HAP-1 (cell line): ENCODE data around the gene NRROS.

Experiments used
- DNase-seq, 2 experiments: peaks; one replicate each; pipeline ENCODE4 v3.0.0-alpha.2; 2016 to 2020; ENCODE audit warnings: low spot score in 2 of 2
- H3K27me3 ChIP-seq: fragments of 250-450 bp; sonication (Bioruptor Pico); 2 replicates; pipeline ENCODE4 v1.5.1; 2020; ENCODE audit warnings: low read depth, mild to moderate bottlenecking, moderate library complexity
- H3K36me3 ChIP-seq: fragments of 250-450 bp; sonication (Bioruptor Pico); replicated peaks from 2 replicates; pipeline ENCODE4 v1.5.1; 2020; ENCODE audit warnings: mild to moderate bottlenecking
- H3K4me1 ChIP-seq: fragments of 250-450 bp; sonication (Bioruptor Pico); 2 replicates; pipeline ENCODE4 v1.5.1; 2020; ENCODE audit warnings: mild to moderate bottlenecking
- H3K4me3 ChIP-seq: fragments of 250-450 bp; sonication (Bioruptor Pico); 2 replicates; pipeline ENCODE4 v1.5.1; 2020; ENCODE audit warnings: mild to moderate bottlenecking, moderate library complexity
- H3K9me3 ChIP-seq: fragments of 250-450 bp; sonication (Bioruptor Pico); 2 replicates; pipeline ENCODE4 v1.5.1; 2020; ENCODE audit warnings: mild to moderate bottlenecking, moderate library complexity
- in situ Hi-C: fragments of 300-500 bp; cut with MboI; formaldehyde crosslinking; loops from 3 replicates; pipeline ENCODE4 v1.14.3; 2020; ENCODE audit warnings: low sequenced_read_pairs, inconsistent platforms, mixed read lengths

The NRROS gene

DNA sequence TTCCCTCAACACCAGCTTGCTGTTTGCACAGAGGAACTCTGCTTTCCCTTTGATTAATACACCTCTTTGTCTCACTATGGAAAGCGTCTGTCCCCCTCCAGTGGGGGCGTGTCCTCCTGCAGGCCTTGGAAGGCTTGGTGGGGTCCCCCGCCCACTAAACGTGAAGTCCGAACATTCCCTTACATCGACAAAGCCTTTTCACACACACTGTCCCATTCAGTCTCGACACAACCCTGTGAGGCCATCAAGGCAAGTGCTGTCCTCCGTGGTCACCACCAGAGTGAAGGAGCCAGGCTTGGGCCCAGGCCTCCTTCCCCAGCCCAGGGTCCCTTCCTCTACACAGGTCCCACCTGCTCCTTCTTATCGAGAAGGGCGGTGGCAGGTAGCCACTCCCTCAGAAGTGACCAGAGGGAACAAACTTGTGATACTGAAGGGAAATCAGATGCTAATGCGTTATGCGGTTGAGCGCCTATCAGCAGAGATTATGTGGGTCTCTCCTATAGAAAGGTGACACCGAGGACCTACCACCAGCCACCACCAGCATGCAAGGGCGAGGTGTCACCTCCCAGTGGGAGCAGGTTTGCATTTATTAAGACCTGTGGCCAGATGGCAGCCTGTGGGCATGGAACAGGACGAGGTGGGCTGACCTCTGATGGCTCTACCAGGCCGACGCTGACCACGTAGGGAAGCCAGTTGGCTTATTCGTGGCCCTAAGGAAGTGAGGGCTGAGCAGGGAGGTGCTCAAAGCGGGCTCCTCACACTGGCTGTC, 6.6 kb downstream of the NRROS start:
- in situ Hi-C loops, result no loop called here
- Histone ChIP-seq H3K36me3 (no peaks in the 10 kb centered on the region), H3K9me3 (no peaks in the 10 kb centered on the region), H3K27me3 (no peaks in the 10 kb centered on the region), H3K4me3 (no peak overlapping the region), H3K4me1 (peaks cover 3% of the 10 kb centered on the region)
- DNase-seq, result no peak

DNA sequence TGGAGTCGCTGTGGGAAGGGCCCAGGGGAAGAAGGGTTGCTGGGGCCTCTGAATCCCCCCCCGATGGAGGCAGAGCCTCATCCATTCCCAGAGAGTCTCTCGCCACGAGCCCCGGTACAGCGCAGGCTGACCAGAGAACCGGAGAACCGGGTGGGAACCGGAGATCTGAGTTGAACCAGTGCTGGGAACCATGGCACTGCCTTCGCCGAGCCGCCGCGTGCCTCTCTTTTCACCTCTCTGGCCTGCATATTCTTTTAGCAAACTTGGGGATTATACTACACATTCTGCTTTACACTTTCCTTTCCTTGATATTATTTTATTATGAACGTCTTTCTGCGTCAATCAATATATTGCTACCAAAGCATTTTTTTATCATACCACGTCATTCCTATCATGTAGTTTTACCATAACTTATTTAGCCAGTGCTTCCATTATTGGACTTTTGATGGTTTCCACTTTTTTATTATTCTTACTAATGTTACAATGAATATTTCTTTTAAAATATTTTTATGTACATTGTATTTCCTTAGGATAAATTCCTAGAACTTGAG, 7.2 kb downstream of the NRROS start:
- no peak overlapping the region for H3K4me3 ChIP-seq
- H3K9me3 ChIP-seq, result no peaks in the 10 kb centered on the region
- DNase-seq, result no peak
- peaks cover 3% of the 10 kb centered on the region for H3K4me1 ChIP-seq
- H3K36me3 ChIP-seq, result no peaks in the 10 kb centered on the region
- H3K27me3 ChIP-seq, result no peaks in the 10 kb centered on the region
- in situ Hi-C loops, result no loop called here

DNA sequence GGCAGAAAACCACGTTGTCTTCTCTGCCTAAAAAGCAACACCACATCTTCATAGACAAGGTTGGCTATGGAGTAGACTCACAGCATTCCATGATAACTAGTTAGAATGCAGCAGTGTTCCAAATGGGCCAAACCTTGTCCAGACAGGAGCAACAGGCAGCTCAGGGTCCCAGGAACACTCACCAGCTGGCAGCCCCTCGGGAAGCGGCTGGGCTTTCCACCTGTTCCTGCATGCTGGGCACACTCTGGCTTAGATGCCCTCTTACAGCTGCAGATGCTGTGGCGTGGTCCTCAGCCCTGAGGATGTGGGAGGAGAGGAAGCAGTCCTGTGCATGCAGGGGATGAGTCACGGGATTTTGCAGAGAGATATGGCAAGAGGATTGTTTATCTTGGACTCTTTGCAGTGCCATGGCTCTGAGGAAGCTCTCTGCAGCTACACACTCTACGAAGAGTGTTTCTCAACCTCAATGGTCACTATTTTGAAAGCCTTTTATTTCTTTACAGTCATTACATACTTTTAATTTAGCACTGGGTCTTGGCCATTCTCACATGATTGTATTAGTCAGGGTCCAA, 11.3 kb downstream of the NRROS start:
- H3K27me3 ChIP-seq, result no peaks in the 10 kb centered on the region
- no peaks in the 10 kb centered on the region for H3K9me3 ChIP-seq
- no peak overlapping the region for H3K4me3 ChIP-seq
- DNase-seq, result no peak
- peaks cover 3% of the 10 kb centered on the region for H3K4me1 ChIP-seq
- H3K36me3 ChIP-seq, result no peaks in the 10 kb centered on the region
- in situ Hi-C loops, result no loop called here

DNA sequence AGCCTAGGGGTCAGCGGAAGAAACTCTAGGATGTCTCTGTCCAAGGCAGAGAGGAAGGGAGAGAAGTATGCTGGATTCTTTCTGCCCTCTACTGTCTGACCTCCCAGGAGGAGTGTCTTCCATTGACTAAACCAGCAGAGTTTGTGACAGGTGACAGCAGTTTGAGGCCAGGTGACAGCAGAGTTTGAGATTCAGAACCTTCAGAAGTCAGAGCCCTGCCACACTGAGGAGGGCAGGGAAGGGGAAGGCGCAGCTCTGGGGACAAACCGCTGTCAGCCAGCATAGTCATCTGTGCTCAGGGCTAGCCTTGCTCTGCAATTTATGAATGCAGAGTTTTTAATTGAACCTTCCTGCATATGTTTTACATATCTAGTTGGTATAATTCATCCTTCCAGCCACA, 12.3 kb downstream of the NRROS start:
- H3K9me3 ChIP-seq, result no peaks in the 10 kb centered on the region
- H3K27me3 ChIP-seq, result no peaks in the 10 kb centered on the region
- H3K4me1 ChIP-seq, result peaks cover 3% of the 10 kb centered on the region
- in situ Hi-C loops, result no loop called here
- no peak overlapping the region for H3K4me3 ChIP-seq
- no peak for DNase-seq
- no peaks in the 10 kb centered on the region for H3K36me3 ChIP-seq

DNA sequence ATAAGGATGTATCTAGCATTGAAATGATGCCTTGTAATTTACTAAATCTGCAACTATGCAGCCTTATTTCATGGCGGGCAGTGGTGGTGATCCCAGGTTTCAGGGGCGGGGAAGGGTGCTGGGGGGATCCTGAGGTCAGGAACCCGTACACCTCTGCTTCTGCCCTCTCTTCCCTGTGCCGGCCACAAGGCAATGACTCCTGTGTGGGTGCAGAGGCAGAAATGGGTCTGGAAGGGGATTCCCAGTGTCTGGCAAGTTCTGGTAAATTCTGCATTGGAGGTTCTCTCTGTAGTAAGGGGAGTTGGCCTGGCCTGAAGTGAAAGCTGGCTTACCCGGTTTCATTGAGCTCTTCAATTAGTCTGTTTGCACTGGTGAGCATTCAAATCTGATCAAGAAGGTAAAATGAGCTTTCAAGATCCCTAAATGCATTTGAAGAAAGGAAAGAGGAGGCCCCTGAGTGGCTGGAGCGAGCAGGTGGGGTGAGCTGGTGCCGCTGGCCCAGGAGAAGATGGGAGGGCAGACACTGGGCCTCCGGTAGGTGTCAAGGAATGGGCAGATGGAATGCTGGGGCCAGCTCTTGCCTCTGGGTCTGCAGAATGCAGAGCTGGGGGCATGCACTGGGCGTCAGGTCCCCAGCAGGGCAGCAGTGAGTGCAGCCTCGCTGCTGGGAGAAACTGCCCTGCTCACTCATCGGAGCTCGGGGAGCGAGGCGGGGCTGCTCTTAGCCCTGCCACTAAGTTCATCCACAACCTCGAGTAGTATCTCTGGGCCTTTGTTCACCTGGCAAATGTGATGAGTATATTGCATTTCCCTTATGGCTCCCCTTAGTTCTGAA, 13.7 kb downstream of the NRROS start:
- no peak for DNase-seq
- H3K27me3 ChIP-seq, result no peaks in the 10 kb centered on the region
- H3K4me1 ChIP-seq, result no peaks in the 10 kb centered on the region; the same call in 1 of the 2 replicates
- in situ Hi-C loops, result no loop called here
- H3K9me3 ChIP-seq, result no peaks in the 10 kb centered on the region
- H3K4me3 ChIP-seq, result no peak overlapping the region
- H3K36me3 ChIP-seq, result no peaks in the 10 kb centered on the region

DNA sequence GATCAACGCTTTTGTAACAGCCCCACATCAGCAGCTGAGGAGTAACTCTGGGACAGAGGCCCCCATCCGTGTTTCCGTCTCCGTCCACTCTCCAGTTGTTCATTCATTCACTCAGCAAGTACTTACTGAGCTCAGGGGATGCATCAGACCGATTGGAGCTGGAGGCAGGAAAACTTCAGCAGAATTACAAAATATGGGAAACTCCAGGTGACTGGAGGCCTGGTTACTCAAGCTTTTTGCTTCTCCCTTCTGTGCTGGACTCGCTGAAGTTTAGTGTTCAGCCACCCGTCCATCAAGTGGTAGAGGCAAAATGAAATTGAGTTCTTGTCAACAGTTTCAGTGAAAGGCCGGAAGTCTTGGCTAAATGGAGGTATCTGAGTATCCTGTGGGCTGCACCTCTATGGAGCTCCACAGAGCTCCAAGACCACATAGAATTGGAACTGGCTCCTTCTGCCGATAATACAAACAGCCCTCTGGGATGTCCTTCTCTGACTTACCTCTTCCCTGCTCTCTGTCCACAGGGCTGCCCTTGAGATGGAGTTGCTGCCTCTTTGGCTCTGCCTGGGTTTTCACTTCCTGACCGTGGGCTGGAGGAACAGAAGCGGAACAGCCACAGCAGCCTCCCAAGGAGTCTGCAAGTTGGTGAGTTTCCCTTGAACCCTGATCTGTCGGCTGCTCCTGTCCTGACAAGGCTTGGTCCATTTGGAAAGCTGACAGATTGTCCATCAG, 14.7 kb downstream of the NRROS start:
- Histone ChIP-seq H3K36me3 (no peaks in the 10 kb centered on the region), H3K27me3 (no peaks in the 10 kb centered on the region), H3K9me3 (no peaks in the 10 kb centered on the region), H3K4me3 (no peak overlapping the region), H3K4me1 (no peaks in the 10 kb centered on the region)
- in situ Hi-C loops, result no loop called here
- DNase-seq, result no peak

DNA sequence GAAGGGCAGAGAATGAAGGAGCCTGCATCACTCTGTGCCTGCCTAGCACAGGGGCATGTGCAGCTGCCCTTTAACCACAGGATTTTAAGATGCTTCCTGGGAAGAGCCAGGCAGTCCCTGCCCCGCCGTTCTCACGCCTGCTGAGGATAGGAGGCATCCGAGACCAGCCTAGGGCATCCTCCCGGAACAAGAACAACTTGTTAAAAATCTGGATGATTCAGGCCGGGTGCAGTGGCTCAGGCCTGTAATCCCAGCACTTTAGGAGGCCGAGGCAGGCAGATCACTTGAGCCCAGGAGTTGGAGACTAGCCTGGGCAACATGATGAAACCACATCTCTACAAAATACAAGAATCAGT, 15.2 kb downstream of the NRROS start:
- H3K9me3 ChIP-seq, result no peaks in the 10 kb centered on the region
- no peak overlapping the region for H3K4me3 ChIP-seq
- in situ Hi-C loops, result no loop called here

DNA sequence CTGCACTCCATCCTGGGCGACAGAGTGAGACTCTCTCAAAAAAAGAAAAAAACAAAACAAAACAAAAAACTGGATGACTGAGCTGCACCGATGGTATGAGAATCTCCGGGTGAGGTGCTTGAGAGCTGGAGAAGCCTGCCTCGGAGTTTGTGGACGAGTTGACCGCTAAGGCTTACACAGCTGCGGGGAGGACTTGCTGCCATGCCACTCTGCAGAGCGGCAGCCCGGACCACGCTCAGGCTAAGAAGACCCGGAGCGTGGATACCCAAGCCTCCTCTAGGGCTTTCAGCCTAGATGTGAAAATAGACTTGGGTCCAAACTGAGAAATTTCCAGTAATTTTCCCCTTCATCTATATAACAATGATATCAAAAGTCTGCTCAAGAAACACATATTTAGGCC, 16.0 kb downstream of the NRROS start:
- Histone ChIP-seq H3K27me3 (no peaks in the 10 kb centered on the region), H3K36me3 (no peaks in the 10 kb centered on the region), H3K9me3 (no peaks in the 10 kb centered on the region), H3K4me3 (no peak overlapping the region), H3K4me1 (no peaks in the 10 kb centered on the region)
- DNase-seq, result no peak
- in situ Hi-C loops, result no loop called here

More for the DNA sequence above, 15.2 kb downstream of the NRROS start:
- no peak for DNase-seq
- no peaks in the 10 kb centered on the region for H3K36me3 ChIP-seq
- no peaks in the 10 kb centered on the region for H3K4me1 ChIP-seq
- H3K27me3 ChIP-seq, result no peaks in the 10 kb centered on the region

DNA sequence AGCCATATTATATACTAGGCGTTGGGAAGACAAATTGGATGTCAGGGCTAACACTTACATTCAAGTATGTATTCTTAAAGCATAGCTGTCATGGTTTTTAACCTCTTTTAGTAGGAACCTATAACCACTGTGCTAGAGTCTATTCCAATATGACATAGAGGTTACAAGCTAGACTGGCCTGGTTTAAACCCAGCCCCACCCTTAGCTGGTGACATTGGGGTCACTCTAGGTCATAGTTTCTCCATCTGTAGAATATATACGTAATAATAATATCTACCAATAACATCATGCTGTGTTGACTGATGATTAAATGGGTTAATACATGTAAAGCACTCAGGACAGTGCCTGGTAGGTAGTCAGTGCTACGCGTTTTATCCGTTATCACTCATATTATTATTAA, 16.7 kb downstream of the NRROS start:
- H3K4me1 ChIP-seq, result no peaks in the 10 kb centered on the region
- no peaks in the 10 kb centered on the region for H3K27me3 ChIP-seq
- no peak overlapping the region for H3K4me3 ChIP-seq
- no peak for DNase-seq
- H3K36me3 ChIP-seq, result no peaks in the 10 kb centered on the region
- no peaks in the 10 kb centered on the region for H3K9me3 ChIP-seq
- in situ Hi-C loops, result no loop called here

DNA sequence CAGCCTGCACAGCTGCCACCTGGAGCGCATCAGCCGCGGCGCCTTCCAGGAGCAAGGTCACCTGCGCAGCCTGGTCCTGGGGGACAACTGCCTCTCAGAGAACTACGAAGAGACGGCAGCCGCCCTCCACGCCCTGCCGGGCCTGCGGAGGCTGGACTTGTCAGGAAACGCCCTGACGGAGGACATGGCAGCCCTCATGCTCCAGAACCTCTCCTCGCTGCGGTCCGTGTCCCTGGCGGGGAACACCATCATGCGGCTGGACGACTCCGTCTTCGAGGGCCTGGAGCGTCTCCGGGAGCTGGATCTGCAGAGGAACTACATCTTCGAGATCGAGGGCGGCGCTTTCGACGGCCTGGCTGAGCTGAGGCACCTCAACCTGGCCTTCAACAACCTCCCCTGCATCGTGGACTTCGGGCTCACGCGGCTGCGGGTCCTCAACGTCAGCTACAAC, 20.4 kb downstream of the NRROS start:
- H3K4me3 ChIP-seq, result no peak overlapping the region
- no peak for DNase-seq
- H3K9me3 ChIP-seq, result no peaks in the 10 kb centered on the region
- no peaks in the 10 kb centered on the region for H3K4me1 ChIP-seq
- H3K36me3 ChIP-seq, result no peaks in the 10 kb centered on the region
- in situ Hi-C loops, result no loop called here
- H3K27me3 ChIP-seq, result no peaks in the 10 kb centered on the region

DNA sequence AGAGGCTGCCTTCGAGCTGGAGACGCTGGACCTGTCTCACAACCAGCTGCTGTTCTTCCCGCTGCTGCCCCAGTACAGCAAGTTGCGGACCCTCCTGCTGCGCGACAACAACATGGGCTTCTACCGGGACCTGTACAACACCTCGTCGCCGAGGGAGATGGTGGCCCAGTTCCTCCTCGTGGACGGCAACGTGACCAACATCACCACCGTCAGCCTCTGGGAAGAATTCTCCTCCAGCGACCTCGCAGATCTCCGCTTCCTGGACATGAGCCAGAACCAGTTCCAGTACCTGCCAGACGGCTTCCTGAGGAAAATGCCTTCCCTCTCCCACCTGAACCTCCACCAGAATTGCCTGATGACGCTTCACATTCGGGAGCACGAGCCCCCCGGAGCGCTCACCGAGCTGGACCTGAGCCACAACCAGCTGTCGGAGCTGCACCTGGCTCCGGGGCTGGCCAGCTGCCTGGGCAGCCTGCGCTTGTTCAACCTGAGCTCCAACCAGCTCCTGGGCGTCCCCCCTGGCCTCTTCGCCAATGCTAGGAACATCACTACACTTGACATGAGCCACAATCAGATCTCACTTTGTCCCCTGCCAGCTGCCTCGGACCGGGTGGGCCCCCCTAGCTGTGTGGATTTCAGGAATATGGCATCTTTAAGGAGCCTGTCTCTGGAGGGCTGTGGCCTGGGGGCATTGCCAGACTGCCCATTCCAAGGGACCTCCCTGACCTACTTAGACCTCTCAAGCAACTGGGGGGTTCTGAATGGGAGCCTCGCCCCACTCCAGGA, 21.1 kb downstream of the NRROS start:
- no peak for DNase-seq
- in situ Hi-C loops, result no loop called here
- H3K4me1 ChIP-seq, result no peaks in the 10 kb centered on the region
- no peak overlapping the region for H3K4me3 ChIP-seq
- no peaks in the 10 kb centered on the region for H3K27me3 ChIP-seq
- H3K9me3 ChIP-seq, result no peaks in the 10 kb centered on the region
- no peaks in the 10 kb centered on the region for H3K36me3 ChIP-seq

DNA sequence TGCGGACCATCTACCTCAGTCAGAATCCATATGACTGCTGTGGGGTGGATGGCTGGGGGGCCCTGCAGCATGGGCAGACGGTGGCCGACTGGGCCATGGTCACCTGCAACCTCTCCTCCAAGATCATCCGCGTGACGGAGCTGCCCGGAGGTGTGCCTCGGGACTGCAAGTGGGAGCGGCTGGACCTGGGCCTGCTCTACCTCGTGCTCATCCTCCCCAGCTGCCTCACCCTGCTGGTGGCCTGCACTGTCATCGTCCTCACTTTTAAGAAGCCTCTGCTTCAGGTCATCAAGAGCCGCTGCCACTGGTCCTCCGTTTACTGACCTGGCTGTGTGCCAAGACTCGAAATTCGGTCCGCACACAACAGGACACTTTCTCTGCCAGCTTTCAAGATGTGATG, 21.9 kb downstream of the NRROS start:
- Histone ChIP-seq H3K9me3 (no peaks in the 10 kb centered on the region), H3K36me3 (no peaks in the 10 kb centered on the region), H3K27me3 (no peaks in the 10 kb centered on the region), H3K4me3 (no peak overlapping the region), H3K4me1 (peaks cover 7% of the 10 kb centered on the region)
- DNase-seq, result no peak
- in situ Hi-C loops, result no loop called here

DNA sequence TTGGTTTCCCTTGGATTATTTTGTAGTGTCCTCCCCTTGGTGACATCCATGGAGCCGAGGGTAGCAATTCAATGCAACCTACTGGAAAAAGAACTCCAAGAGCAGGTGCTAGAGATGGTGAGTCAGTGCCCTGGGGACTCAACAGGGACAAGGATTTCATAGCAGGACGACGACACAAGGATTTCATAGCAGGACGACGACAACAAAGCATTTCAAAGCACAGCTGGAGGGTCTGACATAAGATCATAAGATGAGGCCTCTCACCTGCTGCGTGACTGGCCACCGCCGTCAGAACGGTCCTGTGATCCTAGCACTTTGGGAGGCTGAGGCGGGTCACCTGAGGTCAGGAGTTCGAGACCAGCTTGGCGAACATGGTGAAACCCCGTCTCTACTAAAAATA, 22.5 kb downstream of the NRROS start:
- no peaks in the 10 kb centered on the region for H3K36me3 ChIP-seq
- no peaks in the 10 kb centered on the region for H3K27me3 ChIP-seq
- no peaks in the 10 kb centered on the region for H3K9me3 ChIP-seq
- DNase-seq, result no peak
- H3K4me1 ChIP-seq, result peaks cover 8% of the 10 kb centered on the region
- in situ Hi-C loops, result no loop called here
- no peak overlapping the region for H3K4me3 ChIP-seq
